Stimulated activated CD8-positive, alpha-beta memory T cell treated with anti-CD3 and anti-CD28 coated beads, Interleukin-7, amount 100 ng/mL, for 4 hours (primary cell): ENCODE measurements around the gene NAPA.

Experiments used
- DNase-seq, 2 donors: peaks; one replicate each; pipeline ENCODE4 v3.0.0-alpha.2; 2020; ENCODE audit warnings: low read depth in 2 of 2

The NAPA gene

DNA sequence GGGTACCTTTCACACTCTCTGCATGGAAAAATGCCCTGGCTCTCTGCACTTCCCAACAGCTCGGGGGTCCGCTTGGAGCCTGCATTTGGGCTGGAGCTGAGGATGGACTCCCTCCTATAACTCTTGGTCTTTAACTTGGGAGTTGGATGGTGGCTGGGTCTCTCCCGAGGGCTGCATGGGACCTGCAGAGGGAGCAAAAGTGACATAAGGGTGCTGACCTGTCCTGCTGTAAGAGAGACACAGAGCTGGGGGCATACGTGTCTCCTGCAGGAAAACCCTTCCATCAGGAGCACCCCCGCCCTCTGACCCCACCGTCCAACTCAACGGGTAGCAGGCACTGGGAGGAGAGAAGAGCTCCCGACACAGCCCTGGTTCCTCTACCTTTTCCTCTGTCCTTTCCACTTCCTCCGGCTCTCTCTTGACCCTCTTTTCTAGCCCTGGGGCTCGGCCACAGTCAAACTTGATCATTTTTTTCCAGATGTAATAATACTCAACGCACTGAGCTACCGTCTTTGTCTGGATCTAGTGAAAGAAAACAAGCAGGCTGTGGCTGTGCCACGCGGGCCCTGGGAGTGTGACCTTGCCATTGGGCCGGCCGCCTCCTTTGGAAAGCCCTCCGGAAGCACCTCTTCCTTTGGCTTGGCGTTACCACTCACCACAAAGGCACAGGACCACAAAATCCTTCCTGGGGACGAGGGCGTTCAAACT lies 6.8 kb upstream of the NAPA start:
- DNase-seq, result no peak

DNA sequence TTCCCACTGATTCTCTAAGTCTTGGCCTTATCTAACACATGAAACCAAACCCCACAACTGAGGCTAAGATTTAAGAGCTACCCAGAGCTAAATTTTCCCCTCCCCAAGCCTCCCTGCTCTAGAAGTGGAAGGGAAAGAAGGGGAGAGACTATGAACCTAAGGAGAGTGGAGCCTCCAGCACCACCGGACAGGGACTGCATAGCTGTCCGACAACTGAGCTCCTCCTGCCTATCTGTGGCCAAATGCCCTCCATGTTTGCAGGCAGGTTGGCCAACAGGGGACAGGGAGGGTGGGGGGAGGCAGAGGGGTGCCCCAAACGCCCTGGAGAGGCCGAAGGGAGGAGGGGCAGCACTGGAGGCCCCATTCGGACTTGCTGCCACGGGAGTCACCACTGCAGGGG lies 6.0 kb upstream of the NAPA start:
- no peak for DNase-seq

DNA sequence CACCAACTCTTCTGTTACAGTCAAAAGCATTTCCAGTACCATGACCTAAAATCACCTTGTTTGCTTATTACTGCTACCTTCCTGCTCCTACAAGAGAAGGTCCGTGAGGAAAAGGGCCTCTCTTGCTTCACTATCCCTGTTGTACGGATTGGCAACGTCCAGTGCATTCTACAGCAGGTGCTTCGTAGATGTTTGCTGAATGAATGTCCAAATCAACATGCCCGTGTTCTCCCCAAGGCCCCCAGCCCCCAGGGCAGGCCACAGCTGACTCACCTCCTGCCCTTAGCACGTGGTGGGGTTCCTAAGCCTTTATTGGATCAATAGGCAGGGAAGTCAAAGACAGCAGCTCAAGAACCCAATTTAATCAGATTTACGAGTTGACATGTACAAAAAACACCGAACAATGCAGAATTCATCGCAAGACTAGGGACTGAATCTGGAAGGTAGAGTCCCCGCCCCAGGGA lies 5.5 kb upstream of the NAPA start:
- no peak for DNase-seq

DNA sequence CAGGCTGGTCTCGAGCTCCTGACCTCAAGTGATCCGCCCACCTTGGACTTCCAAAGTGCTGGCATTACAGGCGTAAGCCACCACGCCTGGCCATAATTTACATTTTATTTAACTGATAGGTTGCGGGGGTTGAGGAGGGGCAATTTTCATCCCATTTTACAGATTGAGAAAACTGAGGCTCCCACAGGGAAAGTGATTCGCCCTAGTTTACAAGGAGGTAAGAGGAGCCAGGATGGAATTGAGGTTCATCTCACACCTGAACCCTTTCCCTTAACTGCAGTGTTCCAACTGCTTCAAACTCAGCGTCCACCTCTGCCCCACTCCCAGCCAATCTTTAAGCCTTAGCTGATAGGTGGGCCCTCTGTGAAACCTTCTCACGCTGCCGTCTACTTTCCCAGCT lies 4.0 kb upstream of the NAPA start:
- no peak for DNase-seq

DNA sequence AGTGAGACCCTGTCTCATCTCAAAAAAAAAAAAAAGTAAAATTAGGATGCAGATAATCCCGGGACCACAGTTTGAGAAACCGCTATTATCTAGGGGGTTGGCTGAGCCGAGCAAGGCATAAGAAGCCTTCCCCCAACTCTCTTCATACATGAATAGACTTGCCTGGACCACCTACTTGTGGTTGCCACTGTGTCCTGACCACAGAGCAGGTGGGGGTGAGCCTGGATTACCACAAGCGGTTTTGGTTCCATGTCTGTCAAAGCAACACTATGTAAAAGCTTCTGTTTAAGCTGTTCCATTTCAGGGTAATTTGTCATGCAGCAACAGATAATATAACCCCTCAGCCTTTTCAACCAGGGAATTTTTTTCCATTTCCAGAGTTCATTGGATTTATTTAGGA lies 3.3 kb upstream of the NAPA start:
- DNase-seq, result peak; percentile 66 to 67

DNA sequence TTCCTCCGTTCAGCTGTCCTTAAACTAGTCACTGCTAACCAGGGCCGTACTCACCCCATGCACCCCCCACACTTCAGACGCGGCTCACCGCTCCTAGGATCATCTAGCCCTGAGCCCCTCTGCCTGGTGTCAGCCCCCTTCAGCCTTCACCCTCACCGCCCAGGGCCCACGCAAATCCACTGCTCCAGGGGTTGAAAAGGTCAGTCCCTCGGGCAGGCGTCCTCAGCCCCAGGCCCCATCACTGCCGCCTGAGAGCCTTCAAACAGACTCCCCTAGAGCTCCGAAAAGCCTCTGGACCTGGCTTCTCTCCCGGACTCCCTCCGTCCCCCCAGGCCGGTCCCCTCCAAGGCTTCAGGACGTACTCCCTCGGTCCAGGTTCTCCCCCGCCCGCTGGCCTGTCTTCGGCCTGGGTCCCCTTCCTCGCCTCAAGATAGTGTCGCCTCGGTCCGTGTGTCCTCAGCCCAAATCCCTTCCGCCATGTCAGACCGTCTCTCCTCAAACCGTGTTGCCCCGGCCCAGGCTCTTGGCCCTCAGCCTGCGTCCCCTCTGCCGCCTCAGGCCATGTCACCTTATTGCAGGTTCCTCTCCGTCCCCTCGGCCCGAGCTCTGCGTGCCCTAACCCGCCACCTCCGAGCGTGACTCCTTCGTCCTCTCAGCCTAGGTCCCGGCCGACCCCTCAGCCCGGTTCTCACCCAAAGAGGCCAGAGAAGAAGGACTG lies 553 bp downstream of the NAPA start:
- peak in 1 of 2 donors; percentile 16 for DNase-seq

DNA sequence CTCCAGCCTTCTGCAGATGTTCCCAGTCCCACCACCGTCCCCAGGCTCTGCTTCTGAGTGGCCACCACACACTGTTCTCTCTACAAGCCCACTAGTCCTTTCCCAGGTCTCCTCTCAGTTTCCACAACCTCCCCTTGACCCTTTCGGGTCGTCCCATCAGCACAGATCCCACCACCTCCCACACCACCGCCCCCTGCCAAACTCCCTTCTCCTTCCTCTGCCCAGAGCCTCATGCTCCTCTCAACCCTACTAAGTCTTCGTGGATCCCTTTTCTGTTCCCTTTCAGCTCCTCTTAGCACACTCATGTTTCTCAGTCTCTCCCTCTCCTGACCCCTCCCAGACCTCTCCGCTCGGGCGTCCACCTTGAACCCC lies 1.9 kb downstream of the NAPA start:
- no peak for DNase-seq

DNA sequence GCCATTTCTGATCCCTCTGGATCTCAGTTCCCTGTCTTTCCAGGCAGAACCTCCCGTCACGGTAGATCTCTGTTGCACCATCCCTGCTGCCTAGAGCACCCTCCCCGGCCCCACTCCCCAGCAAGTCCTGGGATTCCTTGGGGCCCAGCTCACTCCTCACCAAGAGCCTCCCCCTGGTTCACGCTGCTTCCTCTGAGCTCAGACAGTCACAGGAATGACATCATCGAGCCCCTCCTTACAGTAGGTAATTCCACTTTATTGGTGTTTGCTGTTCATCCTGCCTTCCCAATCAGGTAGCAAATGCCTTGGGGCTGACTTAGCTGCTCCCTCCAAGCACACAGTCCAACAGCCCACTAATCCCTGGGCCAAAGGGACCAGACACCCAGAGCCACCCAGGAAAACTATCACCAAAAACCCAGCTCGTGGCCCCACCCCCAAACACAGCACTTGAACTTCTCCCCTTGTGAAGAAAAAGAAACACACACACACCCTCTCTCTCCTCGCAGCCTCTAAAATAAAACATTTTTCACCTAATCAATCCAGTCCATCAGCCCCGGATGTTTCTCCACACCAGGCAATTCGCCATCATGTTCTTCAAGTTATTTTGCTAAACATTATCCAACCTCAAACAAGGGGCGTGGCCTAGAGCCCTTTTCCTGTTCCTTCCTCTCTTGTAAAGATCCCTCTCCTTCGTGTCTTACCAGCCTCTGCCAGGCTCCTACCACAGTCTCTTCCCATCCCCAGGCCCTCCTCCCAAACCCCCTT lies 2.5 kb downstream of the NAPA start:
- DNase-seq, result no peak

DNA sequence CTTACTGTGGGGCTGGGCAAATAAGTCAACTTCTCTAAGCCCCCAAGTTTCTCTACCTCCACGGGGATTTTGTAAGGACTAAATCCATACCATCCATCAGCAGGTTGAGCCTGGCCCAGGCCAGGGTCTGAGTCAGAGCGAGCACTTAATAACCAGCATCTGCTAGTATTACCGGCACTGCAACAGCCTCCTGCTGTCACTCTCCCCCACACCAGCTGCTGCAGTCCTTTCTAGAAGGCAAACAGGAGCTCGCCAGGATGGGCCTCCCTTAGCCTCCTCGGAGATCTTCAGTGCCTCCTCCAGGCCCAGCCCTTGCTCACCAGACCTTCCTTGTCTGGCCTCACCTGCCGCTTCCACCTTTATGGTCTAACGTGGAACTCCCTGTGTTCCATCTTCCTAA lies 3.2 kb downstream of the NAPA start:
- DNase-seq, result no peak

DNA sequence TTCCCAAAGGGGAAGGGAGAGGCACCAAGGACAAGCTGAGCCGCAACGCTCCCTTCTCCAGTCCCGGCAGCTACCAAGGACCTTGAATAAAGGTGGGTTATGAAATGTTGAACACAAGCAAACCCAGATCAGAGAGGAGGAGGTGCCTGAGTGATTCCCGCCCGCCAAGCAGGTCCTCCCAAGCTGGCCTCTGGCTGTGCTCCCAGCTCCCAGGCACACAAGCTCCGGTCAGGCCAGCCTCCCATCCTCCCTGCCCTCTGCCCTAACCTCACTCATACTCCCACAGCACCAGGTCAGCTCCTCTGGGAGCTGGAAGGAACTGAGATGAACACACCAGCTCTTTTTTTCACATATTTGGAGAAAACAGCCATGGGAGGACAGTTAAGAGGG lies 3.7 kb downstream of the NAPA start:
- no peak for DNase-seq

DNA sequence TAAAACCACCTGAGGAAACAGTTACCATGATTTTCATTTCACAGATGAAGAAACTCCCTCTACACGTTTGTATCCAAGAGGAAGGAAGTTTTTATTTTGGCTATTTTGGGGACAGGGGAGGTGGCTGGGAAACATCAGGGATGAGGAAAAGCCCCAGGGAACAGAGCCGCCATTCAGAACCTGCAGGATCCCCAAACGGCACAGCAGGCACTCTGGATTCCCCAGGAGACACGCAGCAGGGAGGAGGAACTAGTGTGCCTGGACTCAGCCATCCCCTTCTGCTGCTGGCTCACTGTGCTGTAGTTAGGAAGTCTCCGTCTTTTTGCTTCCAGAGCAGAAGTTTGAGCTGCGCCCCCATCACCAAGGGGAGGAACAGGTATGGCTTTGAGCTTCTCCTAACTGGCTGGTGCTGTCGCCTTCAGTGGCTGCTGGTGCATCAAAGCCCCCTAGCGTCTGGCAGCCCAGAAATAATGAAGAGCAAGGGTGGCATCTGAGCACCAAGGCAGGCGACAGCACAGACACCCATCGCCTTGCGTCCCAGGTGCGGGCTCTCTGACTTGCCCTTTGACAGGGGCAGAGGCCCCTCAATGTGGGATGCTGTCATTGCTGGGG lies 4.2 kb downstream of the NAPA start:
- no peak for DNase-seq

DNA sequence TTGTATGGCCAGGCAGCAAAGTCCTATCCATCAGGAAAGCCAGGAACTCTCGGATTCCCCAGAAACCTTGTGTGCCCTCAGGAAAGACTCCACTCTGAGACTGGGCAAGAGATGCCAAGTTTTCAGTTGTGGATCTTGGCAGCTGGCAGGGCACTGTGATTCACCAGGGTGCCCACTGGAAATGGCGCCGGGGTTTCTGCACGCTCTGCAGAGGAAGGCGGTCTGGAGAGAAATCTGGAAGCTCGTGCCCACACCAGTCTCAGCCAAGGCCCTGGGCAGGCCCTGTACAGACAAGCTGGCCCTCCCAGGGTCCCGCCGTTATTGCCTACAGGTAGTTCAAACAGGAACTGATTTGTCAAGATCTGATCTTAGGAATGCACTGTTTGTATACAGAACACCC lies 4.9 kb downstream of the NAPA start:
- no peak for DNase-seq

DNA sequence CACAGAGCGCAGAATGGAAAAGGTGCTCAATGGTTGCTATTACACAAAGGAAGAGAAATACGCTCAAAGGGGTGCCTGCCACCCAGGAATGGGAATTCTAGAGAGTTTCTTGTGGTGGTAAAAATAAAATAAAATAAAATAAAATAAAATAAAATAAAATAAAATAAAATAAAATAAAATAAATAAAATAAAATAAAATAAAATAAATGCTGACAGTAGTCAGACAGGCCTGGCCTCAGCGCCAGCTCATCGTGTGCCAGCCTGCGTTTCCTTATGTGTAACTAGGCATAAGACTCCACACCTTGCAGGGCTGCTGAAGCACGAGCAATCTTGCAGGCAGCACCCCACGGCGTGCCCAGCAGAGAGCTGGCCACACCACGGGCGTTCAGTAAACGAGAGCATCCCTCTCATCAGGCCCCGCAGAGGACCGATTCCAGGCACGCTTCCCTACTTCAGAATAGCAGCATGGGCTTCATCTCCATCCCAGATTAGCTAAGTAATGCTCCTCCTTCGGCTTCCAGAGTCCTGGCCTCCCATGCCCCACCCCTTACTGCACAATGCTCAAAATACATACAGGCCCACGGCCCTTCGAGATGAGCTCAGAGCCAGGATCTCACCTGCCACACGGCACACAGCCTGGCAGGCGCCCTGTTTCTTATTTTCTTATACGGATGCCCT lies 5.6 kb downstream of the NAPA start:
- DNase-seq, result no peak

DNA sequence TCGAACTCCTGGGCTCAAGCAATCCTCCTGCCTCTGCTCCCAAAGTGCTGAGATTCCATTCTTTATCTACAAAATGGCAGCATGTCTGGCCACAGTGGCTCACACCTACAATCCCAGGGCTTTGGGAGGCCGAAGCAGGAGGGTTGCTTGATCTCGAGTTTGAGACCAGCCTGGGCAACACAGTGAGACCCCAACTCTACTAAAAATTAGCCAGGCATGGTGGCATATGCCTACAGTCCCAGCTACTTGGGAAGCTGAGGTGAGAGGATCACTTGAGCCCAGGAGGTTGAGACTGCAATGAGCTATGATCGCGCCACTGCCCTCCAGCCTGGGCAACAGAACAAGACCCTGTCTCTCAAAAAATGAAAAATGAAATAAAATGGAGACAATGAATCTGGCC lies 6.1 kb downstream of the NAPA start:
- no peak for DNase-seq

DNA sequence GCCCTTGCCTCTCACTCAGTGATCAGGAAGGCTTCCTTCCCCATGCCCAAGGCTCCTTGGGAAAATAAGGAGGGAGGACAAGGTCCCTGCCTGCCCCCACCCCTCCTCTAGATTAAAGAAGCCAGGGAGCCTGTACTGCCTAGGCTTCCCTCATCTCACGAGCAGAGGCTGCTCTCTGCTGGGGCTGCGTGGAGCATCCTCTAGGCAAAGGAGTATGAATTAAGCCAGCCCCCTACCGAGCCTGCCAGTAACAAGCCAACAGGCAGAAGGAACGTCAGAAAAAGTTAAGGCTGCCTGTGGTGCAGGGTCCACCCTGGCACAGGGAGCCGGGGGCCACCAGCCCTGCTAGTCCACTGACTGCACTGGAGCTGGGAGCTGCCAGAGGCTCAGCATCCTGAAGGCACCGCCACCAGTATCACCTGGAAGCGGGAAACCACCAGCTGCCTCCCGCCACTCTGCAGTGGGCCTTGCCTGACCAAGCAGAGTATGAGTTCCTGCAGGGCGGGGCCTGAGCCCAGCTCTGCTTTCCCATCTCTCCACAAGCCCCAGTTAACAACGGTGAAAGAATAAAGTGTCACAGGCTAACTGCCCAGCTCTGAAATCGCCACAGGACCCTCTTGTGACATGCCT lies 6.8 kb downstream of the NAPA start:
- no peak for DNase-seq

DNA sequence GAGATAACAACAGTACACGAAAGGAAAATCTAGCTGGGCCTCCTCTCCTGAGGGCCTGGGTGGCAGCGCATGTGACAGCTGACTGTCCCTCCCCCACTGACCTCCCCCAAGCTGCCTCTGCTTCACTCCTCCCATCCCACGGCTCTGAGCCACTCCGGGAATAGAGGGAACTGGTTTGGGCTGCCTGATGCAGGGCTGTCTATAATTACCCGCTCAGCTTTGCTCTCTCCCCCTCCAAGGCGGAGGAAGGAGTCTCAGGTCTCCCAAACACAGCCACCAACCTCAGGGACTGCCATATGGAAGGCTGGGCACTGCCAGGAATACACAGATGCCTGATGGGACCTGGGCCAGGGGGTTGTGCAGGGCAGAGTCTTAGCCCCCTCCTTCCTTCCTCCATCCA lies 7.9 kb downstream of the NAPA start:
- DNase-seq, result no peak

DNA sequence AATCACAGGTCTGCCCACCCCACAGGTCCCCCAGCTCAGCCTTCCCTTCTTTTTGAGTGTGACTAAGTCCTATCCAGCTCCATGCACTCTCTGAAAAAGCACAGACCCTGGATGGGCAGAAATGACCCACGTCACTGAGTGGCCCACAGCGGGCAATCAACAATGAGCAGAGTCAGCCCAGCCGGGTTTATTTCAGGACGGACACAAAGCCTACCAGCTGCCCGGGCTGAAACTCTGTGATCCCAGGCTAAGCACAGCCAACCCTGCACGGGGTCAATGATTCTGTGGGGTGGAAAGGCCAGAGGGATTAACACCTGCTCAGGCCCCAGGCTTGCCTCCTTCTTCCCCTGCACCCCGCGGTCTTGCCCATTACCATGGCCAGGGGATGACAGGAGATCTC lies 8.4 kb downstream of the NAPA start:
- no peak for DNase-seq

DNA sequence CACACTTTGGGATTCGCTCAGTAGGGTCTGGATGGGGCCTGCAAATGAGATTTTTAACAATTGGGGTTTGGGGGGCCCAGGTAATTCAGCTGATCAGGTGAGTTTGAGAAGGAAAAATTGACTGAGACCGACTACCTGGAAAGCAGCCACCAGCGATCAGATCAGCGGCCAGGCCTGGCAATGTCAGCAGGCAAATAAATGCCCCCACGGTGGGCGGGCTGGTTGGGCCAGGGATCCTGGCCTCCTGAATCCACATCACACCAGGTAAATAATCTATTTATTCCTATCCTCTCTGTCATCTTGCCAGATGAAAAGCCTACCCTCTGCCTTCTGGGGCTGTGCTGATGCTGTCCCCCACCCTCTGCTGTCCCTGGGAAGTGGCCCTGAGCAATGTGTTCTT lies 9.4 kb downstream of the NAPA start:
- DNase-seq, result no peak

DNA sequence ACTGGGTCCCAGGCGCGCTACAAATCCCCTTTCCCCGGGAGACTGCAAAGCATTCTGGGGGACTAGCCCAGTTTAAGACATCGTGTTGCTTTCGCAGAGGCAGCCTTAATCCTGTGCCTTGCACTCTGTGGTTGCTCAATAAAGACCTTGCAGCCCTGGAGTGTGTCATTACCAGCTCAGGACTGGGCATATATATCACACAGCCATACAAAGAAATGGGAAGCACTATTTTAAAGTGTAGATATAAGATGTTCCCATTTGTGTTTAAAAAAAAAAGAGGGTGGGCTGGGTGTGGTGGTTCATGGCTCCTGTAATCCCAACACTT lies 11.1 kb downstream of the NAPA start:
- DNase-seq, result no peak

DNA sequence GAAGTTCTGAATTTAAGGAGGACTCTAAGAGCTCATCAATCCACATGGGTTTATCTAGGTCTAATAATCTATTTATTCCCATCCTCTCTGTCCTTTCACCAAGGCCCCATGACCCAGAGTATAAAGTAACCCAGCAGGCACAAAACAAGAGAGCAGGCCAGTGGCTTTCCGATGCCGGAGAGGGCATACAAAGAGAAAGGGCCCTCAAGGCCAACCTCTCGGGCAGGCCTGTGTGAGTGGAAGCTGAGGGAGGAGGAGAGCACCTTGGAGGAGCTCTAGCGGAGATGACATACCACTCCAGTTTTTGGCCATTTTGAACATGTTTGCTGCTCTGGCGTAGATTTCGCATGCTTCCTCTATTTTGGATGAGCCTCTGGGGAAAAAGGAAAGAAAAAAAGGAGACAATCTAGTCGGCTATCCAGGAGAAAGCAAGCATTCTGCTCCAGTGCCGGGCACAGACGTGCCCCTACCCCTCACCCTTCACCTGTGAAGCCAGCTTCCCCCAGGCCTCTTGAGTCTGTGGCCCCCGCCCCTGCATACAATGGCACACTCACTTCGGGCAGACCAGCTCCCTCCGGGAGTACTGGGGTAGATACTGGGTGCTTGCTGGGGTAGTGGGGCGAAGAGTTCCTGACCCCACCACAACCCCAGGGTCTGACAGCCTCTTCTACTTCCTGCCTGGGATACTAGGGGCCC lies 11.6 kb downstream of the NAPA start:
- DNase-seq, result no peak
